Stimulated activated CD8-positive, alpha-beta memory T cell treated with anti-CD3 and anti-CD28 coated beads, Interleukin-7, amount 100 ng/mL, for 4 hours (primary cell): ENCODE data around the gene LAMTOR1.

Experiments used
- DNase-seq, 2 donors: peaks; one replicate each; pipeline ENCODE4 v3.0.0-alpha.2; 2020; ENCODE audit warnings: low read depth in 2 of 2

LAMTOR1 gene

DNA sequence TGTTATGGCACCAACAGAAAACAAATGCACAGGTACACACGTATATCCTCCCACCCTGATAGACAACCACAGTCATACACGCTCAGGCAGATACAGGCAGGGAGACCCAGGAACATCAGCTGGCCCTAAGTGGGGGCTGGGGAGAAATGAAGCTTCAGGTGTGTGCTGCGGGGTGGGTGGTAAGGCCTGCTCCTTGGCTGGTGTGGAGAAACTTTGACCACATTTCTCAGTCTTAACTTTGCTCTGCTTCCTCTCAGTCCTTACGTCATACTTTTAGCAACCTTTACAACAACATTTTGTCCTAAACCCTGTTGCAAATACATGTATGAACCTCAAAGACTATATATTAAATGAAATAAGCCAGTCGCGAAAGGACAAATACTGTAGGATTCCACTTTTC lies 16.1 kb upstream of the LAMTOR1 start:
- DNase-seq: no peak

DNA sequence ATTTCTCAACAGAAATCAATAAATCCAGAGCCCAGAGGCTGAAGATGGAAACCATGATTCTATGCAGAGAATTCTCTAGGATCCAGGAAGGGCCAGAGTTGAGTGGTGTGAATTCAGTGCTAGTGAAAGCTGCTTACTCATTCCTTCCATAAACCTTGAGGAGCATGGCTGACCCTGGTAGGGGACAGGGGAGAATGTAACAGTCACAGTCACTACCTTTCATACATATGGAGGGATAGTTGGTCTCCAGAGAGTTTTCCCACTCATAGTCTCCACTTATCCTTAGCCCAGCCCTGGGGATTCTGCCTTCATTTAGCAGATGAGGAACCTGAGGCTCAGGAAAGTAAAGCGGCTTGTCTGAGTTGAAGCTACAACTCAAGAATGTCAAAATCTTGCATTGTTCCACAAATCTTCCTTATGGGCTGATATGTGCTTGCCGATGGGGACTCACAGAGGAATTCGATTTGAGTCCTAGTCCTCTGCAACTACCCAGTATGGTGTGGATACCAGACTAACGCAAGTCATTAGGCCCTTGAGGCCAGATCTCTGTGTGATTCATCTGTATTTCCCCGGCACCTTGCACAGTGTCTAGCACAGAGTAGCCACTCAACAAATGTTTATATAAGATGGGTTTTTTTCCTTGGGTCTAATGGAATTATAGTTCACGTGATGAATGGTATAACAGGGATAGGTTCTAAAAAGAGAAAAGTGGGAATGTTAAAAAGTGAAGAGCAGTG lies 13.1 kb upstream of the LAMTOR1 start:
- no peak for DNase-seq

DNA sequence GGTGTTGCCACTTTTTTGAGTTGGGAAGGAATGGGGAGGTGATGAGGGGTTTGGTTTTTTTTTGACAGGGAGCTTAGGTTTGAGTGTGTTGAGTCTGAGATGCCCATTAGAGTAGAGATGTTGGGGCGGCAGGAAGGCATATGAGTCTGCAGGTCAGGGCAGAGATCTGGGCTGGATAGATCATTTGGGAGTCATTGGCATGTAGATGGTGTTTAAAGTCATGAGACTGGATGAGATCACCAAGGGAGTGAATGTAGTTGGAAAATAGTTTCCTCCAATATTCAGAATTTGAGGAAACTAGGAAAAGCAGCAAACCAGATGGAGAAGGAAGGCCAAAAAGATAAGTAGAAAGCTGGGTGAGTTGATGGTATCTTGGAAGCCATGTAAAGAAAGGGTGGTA lies 11.5 kb upstream of the LAMTOR1 start:
- DNase-seq: no peak

DNA sequence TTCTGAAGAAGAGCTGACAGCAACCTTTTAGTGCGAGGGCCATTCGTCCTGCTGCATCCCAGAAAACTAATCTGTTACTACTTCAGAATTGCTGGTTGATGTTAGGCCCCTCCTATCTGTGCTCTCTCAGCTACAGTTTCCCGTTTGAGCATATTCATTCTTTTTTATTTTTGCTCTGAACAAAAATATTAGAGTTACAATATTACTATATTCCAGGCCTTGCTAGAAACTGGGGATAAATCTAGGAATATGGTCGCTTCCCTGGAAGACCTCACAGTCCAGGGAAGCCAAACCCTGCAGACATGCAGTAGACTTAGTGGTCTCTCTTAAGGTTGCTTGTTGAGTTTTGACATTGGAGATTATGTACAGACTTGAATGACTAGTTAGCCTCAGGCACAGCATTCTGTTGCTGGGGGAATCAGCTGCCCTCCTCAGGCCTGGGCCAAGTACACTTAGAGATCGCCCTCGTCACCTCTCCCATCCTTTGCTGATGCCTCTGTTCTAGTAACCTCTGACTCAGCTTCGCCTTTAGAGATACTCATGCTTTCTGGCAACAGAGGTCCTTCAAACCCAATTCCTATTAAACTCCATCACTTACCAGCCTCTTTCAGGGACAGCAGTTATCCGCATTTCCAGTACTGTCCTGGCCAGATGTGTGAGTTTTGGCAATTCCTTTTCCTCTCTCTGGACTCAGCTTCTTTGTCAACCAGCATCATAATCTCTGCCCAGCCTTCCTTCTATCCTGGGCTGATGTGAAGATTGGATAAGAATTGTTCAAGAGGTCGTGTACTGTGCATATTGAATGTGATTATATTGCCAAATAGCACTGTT lies 10.1 kb upstream of the LAMTOR1 start:
- no peak for DNase-seq

DNA sequence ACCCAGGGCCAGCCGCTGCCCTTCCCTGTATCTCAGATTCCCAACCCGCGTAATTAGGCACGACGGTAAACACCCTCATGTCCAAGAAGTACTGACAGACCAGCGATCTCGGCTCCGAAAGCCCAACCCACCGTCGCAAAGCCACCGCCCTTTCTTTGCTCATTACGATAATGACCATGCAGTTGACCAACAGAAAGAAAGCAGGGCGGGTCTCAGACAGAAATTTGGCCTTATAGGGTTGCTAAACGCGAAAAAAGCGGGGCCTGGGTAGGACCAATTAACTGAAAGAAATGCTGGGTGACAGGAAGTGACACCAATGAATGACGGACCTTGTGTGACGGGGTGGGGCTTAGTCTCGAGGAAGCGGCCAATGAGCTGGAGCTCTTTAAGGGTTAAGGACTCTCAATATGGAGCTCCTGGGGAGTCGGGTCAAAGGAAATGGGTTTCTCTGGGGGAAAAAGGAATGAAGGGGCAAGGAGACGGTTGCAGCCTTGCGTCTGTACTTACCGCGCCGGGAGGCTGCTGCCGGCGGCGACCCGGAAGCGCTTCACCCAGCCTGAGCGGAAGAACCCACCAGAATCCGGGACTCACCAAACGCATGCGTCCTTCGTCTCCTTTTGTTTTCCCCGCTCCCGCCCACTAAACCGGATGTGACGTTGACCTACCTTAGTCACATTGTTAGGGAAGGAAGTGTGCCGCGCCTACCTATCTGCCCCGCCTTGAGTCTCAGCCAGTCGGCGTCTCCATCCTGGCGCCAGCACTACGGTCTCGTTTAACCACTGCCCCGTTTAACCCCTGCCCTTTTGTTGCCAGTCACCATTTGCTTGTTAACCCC lies 9.3 kb upstream of the LAMTOR1 start, which contains the start of gene ANAPC15:
ANAPC15 (minus strand) TSS at position 553 of the 835 bp plus-strand sequence. CDS start 1,419 bp downstream, outside the sequence.
- peak; percentile 97 to 100 for DNase-seq

DNA sequence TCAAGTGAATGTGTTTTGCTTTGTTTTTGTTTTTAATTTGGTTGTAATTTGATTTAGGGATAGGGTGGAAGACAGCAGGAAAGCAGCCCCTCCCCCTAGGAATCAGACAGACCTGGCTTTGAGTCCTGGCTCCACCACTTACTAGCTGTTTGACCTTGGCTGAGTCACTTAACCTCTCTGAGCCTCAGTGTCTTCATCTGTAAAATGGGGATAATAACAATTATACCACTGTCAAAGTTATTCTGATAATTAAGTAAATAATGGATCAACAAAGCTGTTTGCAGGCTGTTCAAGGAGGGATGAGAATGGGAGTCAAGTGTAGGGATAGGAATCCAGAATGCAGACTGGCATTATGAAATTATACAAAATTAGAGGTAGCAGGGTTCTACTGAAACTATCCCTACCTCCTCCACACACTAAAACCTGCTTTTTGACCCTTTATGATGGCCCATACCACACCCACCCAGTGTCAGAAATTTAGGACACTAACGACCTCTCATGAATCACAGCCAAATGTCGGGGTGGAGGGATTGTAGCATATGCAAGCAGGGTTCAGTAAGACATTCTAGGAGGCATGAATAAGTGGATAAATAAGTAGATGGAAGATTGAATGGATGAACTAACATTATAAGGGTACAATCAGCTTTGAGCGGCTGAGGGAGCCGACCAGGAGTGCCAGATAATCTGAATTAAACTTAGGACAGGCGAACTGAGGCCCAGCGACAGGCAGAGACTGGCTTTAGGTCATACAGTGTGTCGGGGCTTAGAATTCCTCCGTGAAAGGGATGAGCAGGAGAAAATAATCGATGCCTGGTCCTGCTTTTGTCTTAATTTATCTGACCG lies 8.4 kb upstream of the LAMTOR1 start:
- no peak for DNase-seq

DNA sequence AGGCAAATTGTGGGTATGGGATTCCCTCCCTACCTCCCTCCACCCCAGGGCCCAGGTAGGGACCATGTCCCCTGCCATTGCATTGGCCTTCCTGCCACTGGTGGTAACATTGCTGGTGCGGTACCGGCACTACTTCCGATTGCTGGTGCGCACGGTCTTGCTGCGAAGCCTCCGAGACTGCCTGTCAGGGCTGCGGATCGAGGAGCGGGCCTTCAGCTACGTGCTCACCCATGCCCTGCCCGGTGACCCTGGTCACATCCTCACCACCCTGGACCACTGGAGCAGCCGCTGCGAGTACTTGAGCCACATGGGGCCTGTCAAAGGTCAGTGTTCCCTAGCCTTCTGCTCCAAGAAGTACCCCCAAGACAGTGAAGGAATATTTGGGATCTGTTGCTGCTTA lies 2.8 kb upstream of the LAMTOR1 start, which contains the start of gene TOMT:
TOMT (plus strand) TSS at position 37 of the 400 bp plus-strand sequence; CDS start at position 65, 28 bp downstream.
- DNase-seq: no peak

DNA sequence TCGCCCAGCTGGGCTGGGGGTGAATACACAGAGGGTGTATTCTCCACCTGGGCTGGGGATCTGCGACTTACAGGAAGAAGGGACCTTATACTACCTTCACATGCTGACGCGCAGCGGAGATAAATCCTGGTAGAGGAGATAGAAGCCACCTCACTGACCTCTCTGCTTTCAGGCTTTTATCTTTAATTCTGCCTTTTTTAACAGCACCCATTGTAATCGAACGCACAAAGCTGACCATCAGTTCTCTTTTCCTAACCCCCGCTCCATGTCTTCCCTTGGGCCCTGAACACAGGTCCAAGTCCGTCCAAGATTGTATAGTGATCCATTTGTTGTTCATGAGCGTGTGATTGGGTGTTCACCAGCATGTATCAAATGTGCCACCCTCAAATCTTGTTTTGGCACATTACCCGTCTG lies 664 bp upstream of the LAMTOR1 start:
- DNase-seq: no peak

DNA sequence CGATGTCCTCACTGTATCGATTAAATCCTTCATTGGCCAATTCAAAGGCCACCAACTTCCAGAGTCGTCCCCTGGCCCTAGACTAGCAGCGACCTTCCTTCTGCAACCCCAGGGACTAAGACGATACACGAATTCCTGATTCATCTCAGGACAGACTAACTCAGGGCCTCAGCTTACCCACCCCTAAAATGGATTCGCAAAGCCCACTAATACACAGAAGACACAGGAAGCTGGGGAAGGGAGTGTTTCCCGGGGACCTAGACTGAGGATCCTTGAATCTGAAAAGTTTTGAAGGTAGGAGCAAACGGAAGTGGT lies 509 bp downstream of the LAMTOR1 start:
- DNase-seq: no peak

DNA sequence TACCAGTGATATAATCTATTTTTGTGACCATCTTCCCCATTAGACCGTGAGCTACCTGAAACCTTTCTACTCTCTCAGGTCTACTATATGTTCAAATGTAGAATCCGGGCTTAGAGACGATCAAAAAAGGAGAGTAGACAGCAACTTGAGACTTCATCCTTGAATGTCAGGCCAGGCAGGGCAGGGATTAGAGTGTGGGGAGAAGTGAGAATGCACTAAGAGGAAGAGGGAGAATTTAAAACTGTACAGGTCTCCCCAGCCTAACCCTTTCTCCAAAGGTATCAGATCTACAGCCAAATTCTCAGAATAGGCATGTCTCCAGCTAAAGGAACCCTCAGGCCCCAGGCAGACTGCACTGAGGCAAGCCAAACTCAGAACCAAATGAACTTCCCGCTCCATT lies 935 bp downstream of the LAMTOR1 start:
- no peak for DNase-seq

DNA sequence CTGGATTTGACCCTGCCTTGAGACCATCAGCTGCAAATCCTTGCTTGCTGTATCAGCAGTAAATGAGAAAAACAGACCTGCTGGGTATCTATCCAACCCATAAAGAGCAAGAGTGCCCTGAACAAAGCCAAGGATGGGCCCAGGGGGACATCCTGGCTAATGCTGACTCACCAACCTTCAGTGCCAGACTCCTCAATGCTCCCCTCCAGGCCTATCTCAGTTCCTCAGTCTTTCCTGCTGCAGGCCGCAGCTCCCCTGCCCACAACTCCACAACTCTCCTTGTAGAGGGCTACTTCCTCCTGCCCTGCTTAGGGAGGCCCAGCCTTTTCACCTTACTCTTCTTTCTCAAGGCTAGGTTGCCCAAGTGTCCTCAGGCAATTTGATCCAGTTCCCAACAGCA lies 2.6 kb downstream of the LAMTOR1 start:
- DNase-seq: no peak

DNA sequence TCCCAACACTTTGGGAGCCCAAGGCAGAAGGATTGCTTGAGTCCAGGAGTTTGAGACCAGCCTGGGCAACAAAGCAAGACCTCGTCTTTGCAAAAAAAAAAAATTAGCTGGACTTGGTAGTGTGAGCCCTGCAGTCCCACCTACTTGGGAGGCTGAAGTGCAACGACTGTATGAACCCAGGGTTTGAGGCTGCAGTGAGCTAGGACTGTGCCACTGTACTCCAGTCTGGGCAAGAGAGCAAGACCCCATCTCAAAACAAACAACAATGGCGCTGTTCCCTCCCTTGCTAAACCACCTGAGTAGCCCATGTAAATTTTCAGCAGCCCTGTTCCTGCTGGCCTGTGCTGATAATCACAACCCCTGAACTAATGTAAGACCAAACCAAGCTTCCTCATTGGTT lies 3.1 kb downstream of the LAMTOR1 start:
- no peak for DNase-seq

DNA sequence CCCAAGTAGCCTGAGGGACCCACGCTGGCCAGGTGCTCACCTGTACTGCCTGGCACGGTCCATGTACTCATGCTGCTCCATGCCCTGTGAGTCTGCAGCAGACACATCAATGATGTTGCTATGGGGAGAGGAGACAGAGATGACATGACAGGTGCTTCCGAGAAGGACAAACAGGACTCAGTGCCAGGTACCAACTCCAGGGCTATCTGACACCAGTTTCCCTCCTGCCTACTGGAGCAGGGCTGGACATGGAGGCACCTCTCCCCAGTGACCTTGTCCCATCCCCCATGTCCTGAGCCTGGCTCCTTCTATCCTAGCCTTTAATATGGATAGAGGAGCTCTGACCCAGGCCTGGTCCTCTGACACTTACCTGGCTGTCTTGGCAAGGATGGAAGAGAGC lies 4.4 kb downstream of the LAMTOR1 start:
- DNase-seq: no peak

DNA sequence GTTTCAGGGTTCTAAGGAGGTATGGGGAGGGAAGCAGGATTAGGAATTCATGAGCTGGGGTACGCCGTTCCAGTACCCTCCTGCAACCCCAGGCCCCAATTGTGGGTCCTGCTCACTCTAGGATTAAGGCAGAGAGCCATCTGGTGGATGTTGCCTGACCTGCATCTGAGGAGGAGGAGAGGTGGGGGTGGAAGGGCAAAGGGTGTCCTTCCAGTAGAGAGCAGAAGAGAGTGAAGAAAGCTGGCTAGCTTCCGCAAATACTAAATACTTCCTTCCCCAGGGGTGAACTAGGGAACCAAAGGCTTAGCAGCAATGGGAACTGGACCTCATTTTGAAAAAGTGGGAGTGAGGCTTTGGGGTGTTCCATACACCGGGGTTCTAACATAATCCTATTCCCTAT lies 11.8 kb downstream of the LAMTOR1 start:
- peak; percentile 36 to 43 for DNase-seq

DNA sequence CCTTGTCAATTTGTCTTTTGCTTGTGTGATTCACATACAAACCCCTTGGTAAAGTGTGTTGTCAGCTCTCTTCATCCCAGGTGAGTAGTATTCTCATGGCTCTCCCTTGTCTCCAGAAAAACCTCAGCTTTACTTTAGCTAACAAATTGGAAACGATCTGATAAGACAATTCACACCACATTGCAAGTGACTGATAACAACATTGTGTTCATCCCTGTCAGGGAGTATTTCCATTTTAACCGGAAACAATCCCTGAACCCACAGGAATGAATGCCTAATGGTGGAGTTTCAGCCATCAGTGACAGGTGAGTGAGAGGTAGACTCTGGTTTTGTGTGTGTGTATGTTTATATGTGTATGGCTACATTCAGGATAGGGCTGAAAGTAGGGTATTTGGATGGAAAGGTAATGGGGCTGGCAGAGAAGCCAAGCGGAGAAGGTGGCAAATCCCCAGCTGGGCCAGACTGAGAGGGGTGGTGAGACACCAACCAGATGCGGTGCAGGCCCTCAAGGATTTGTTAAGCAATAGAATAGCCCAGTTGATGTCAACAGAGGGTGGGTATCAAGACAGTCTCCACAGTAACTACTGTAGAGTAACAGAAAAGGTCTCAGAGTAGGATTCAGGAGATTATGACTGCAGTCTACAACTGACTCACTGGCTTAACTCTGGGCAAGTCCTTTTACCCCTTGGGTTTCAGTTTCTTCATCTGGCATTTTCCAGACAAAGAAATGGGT lies 14.9 kb downstream of the LAMTOR1 start:
- DNase-seq: no peak

DNA sequence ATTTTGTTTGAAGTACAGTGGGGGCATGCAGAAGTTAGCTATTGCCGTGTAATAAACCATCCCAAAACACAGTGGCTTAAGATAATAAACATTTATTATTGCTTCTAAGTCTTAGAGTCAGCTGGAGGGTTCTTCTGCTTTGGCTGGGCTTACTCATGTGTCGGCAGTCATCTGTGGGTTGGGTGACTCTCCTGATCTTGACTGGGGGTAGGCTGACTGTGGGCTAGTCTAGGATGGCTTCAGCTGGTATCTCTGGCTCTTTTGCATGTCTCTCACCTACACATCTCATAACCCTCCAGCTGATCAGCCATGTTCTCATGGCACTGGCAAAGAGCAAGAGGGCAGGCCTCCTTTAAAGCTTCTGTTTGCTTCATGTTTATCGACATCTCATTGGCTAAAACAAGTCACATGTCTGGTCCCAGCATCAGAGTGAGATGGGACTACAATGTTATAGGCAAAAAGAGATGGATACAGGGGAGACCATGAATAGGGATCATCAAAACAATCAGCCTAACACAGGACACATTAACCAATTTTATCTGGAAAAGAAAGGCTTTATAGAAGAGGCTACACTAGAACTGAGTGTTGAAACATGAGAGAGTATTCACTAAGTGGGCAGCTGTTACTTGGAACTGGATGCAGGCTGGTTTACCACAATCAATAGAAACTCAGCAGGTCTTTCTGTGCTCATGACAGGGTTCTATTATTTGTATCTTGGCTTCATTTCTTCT lies 17.3 kb downstream of the LAMTOR1 start:
- DNase-seq: no peak

DNA sequence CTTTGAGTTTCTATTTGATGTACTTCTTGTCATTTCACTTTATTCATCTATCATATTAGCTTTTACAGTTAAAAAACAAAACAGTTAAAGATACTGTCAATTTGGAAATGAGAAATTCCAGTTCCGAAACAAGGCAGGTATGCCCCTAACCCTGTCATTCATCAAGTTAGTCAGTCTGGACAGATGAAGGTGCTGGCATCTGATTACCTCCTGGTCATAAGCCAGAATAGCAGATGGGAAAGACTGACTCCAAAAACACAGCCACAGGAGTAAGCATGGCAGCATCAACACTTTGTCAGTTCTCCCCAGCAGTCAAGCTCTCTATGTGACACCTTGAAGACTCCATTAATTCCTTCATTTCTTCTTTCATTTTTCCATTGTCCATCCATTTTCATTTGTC lies 18.1 kb downstream of the LAMTOR1 start:
- DNase-seq: no peak

DNA sequence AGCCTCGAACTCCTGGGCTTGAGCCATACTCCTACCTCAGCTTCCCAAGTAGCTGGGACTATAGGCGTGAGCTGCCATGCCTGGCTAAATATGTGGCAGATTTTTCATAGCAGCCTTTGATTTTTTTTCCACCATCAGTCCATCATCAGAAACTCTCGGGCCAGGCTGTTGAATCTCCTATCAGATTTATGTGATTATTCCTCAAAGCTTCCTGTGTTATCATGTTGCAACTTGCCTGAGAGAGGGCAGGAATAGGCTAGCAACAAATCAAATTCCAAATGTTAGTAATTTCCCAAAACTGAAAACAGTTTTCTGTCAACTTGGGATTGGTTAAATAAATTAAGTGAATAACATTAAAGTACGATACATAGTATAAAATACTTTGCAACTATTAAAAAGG lies 19.0 kb downstream of the LAMTOR1 start:
- DNase-seq: no peak

DNA sequence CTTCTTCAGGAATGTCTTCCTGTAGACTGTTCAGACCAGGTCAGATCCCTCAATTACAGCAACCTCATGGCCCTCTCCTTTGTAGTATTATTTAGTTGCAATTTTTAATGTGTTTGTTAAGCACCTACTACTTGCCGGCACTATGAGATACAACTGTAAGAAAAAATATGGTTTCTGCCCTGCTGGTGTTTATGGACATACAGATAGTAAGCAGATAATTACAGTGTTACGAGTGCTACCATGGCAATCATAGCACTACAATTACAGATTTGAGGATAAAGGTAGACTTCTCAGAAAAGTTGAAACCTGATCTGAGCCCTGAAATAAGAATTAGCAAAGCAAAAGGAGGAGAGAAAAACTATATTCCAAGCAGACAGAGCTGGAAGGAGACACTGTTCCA lies 19.7 kb downstream of the LAMTOR1 start:
- no peak for DNase-seq
